Measurements from ENCODE around the gene ENAH. TPM values are rescaled to one million over a fixed set of nuclear protein-coding genes. Genes with fewer than 3 reads are reported as not detected.

The ENAH gene
- total and polyA plus RNA-seq, 9 of the 15 experiments (the other 6 are each of a cell fraction or from before 2014, with no cell fraction given), result 0.03 to 1.2 (median 0.15) TPM

DNA sequence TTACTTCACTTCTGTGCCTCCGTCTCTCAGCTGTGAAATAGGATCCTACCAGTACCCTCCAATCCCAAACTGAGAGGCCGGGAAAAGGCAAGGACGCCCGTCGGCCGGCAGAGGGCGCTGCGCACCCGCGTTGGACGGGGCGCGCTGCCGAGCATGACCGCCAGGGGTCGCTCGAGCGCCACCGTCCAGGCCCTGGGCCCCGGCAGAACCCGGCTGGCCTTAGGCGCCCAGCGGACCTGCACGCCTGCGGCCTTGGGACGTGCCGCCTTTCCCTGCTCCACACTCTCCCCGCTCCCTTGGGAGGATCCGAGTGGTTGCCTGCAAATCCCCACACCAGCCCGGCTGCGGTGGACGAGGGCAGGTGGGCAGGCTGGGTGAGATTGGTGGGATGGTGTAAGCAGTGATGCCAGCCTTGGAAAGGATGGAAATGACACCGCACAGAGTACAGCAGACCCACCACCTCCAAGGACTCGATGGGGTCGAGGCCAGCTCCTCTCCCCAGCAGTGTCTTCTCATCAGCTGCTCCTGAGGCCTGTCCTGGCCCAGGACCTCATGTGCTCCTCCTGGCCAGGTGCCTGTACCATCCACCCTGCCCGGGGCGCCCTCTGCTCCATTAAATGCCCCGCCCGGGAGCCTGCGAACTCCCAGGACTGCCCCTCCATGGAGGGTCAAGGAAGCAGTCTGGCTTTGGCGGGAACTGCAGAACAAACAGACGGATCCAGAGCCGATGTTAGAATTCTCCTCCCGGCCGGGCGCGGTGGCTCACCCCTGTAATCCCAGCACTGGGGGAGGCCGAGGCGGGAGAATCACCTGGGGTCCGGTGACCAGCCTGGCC, 177.7 kb downstream of the ENAH start (continued):
- TF ChIP-seq, protein P1, sequence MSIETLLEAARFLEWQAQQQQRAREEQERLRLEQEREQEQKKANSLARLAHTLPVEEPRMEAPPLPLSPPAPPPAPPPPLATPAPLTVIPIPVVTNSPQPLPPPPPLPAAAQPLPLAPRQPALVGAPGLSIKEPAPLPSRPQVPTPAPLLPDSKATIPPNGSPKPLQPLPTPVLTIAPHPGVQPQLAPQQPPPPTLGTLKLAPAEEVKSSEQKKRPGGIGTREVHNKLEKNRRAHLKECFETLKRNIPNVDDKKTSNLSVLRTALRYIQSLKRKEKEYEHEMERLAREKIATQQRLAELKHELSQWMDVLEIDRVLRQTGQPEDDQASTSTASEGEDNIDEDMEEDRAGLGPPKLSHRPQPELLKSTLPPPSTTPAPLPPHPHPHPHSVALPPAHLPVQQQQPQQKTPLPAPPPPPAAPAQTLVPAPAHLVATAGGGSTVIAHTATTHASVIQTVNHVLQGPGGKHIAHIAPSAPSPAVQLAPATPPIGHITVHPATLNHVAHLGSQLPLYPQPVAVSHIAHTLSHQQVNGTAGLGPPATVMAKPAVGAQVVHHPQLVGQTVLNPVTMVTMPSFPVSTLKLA (conservative IDR thresholded peaks at IDR 0.05), result no peak
- TF ChIP-seq BRD9 (IDR thresholded peaks at IDR 0.05; ENCODE audit: low read depth, partially characterized antibody) (no peak), BCOR (IDR thresholded peaks at IDR 0.05) (no peak), ZNF23 (CRISPR knock-in tag; IDR thresholded peaks at IDR 0.05) (no peak), ZFP36 (IDR thresholded peaks at IDR 0.05; ENCODE audit: low read depth, low read length, partially characterized antibody) (peak; percentile 18), GABPA (tag; conservative IDR thresholded peaks at IDR 0.05; ENCODE audit: low read depth) (no peak), SP2 (IDR thresholded peaks at IDR 0.05; ENCODE audit: extremely low read depth, low read depth, low read length, poor library complexity, severe bottlenecking) (no peak), MCM2 (IDR thresholded peaks at IDR 0.05; ENCODE audit: low read depth) (no peak), JUND (IDR thresholded peaks at IDR 0.05; ENCODE audit: borderline replicate concordance, low read depth, low read length) (peak; percentile 63), JUND (tag; IDR thresholded peaks at IDR 0.05; ENCODE audit: borderline replicate concordance, low read depth, low read length) (no peak), ZNF311 (CRISPR knock-in tag; IDR thresholded peaks at IDR 0.05) (no peak), DNMT1 (IDR thresholded peaks at IDR 0.05) (no peak), KLF6 (CRISPR knock-in tag; IDR thresholded peaks at IDR 0.05; ENCODE audit: borderline replicate concordance) (no peak), SUPT5H (IDR thresholded peaks at IDR 0.05) (no peak), SMAD2 (IDR thresholded peaks at IDR 0.05; ENCODE audit: low read depth, low read length) (no peak), ELF1 (tag; IDR thresholded peaks at IDR 0.05) (no peak), TCF7L2 (IDR thresholded peaks at IDR 0.05; ENCODE audit: low read depth, low read length) (no peak), HNRNPH1 (optimal IDR thresholded peaks at IDR 0.05; ENCODE audit: low read depth, low read length) (no peak)
- TF ChIP-seq, protein P2, sequence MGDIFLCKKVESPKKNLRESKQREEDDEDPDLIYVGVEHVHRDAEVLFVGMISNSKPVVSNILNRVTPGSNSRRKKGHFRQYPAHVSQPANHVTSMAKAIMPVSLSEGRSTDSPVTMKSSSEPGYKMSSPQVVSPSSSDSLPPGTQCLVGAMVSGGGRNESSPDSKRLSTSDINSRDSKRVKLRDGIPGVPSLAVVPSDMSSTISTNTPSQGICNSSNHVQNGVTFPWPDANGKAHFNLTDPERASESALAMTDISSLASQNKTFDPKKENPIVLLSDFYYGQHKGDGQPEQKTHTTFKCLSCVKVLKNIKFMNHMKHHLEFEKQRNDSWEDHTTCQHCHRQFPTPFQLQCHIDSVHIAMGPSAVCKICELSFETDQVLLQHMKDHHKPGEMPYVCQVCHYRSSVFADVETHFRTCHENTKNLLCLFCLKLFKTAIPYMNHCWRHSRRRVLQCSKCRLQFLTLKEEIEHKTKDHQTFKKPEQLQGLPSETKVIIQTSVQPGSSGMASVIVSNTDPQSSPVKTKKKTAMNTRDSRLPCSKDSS (IDR thresholded peaks at IDR 0.05; ENCODE audit: low read depth, partially characterized antibody), result no peak
- TF ChIP-seq, protein P3, sequence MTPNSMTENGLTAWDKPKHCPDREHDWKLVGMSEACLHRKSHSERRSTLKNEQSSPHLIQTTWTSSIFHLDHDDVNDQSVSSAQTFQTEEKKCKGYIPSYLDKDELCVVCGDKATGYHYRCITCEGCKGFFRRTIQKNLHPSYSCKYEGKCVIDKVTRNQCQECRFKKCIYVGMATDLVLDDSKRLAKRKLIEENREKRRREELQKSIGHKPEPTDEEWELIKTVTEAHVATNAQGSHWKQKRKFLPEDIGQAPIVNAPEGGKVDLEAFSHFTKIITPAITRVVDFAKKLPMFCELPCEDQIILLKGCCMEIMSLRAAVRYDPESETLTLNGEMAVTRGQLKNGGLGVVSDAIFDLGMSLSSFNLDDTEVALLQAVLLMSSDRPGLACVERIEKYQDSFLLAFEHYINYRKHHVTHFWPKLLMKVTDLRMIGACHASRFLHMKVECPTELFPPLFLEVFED (CRISPR knock-in tag; conservative IDR thresholded peaks at IDR 0.05), result no peak
- TF ChIP-seq, protein P4, sequence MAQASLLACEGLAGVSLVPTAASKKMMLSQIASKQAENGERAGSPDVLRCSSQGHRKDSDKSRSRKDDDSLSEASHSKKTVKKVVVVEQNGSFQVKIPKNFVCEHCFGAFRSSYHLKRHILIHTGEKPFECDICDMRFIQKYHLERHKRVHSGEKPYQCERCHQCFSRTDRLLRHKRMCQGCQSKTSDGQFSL (CRISPR knock-in tag; IDR thresholded peaks at IDR 0.05), result no peak
- TF ChIP-seq, protein P4 (tag; IDR thresholded peaks at IDR 0.05), result no peak
